DLD1 (cell line): ENCODE results near the gene PIGB.
"Not testable (repeated sequence)": the region's sequence is repeated elsewhere in the genome, so short reads cannot be mapped to it uniquely, and the experiment has no call there.

Experiments
- in situ Hi-C: cut with HindIII; loops from 2 replicates; pipeline ENCODE4 v1.10.0; 2017; ENCODE audit warnings: low sequenced_read_pairs

Gene PIGB

GRCh38 chr15:55372701-55373440 is 53.8 kb downstream of the PIGB start:
- in situ Hi-C loops = no loop called here

GRCh38 chr15:55379095-55379494 is 60.1 kb downstream of the PIGB start:
- in situ Hi-C loops = no loop called here

GRCh38 chr15:55381595-55381994 is 62.6 kb downstream of the PIGB start:
- in situ Hi-C loops = no loop called here

DNA sequence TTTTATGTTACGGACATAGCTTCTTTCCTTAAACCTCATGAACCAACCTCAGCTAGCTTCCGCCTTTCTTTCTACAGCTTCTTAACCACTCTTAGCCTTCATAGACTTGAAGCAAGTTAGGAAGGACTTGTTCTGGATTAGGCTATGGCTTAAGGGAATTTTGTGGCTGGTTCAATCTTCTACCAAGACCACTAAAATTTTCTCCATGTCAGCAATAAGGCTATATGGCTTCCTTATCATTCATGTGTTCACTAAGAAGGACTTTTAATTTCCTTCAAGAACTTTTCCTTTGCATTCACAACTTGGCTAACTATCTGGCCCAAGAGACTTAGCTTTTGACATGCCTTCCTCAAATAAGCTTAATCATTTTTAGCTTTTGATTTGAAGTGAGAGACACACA is 64.7 kb downstream of the PIGB start:
- in situ Hi-C loops = no loop called here

GRCh38 chr15:55387027-55387426 is 68.0 kb downstream of the PIGB start:
- in situ Hi-C loops = no loop called here

GRCh38 chr15:55389264-55389607 is 70.2 kb downstream of the PIGB start:
- in situ Hi-C loops = no loop called here

DNA sequence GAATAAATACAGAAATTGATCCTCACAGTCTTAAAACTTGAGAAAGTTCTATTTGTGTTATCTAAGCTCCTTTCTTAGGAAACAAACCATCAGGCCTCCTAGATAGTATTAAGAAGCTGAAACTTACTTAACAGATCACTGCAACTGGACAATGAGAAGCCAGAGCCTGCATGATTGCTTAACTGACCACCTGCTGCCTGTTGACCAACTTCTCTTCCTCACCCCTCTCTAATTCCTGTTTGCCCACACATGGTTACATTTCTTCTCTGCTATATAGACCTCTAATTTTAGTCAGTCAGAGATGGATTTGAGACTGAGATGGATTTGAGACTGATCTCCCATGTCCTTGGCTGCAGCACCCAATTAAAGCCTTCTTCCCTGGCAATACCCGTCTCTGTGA is 75.7 kb downstream of the PIGB start:
- in situ Hi-C loops = no loop called here

GRCh38 chr15:55398243-55398642 is 79.2 kb downstream of the PIGB start:
- in situ Hi-C loops = no loop called here

DNA sequence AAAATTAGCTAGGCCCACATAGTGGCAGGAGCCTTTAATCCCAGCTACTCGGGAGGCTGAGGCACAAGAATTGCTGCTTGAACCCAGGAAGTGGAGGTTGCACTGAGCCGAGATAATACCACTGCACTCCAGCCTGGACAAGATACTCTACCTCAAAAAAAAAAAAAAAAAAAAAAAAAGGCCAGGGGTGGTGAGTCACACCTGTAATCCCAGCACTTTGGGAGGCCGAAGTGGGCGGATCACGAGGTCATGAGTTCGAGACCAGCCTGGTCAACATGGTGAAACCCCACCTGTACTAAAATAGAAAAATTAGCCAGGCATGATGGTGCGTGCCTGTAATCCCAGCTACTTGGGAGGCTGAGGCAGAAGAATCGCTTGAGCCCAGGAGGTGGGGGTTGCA is 81.0 kb downstream of the PIGB start:
- in situ Hi-C loops = not testable (repeated sequence)

- in situ Hi-C loops = no loop called here
Observed at GRCh38 chr15:55401786-55402246, 82.8 kb downstream of the PIGB start.

DNA sequence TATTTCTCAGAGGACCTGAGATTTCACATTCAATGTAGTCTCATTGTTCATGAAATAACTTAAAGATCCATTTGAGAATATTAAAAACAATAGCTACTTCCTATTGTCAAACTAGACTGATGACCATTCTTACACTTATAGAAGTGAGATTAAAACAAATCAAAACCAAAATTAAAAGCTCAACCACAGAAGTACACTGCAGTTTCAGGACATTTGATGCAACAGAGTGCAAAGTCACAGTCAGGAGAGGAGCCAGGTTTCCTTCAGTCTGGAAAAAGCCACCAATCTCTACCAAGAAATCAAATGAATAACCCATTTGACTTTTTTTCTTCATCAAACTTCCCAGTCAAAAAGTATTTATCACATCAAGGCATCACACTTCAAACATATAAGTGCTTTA is 83.7 kb downstream of the PIGB start:
- in situ Hi-C loops = no loop called here

DNA sequence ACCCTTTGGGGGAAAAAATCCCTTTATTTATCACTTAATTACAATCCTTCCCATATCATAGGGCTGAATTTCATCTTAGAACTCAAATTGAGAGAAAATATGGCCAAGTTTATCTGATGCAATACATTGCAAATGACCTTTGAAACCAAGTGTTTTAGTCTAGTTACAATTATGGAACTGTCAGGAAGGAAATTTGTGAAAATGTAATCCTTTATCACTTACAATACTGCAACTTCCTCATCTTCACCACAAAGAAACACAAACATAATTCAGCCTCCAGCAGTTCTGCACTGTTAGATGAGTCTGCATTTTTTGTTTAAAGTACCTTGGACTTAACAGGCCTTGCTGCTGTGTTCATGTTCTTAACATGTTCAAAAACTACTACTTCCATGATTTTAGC is 84.5 kb downstream of the PIGB start:
- in situ Hi-C loops = no loop called here
